ENCODE measurements around the gene SHLD2.
"Not testable (repeated sequence)": the region's sequence is repeated elsewhere in the genome, so short reads cannot be mapped to it uniquely, and the experiment has no call there.

- not testable (repeated sequence) for TF ChIP-seq POLR2A, POLR2AphosphoS5 (IDR thresholded peaks at IDR 0.05; ENCODE audit: low read depth, low read length)
These were observed 11.3 kb upstream of the SHLD2 start for GRCh38 chr10:87083576-87084290.

Measured in GM12892 (cell line).